HG03108 (cell line): ENCODE results near the gene PSMA3.
"Not testable (repeated sequence)": the region's sequence is repeated elsewhere in the genome, so short reads cannot be mapped to it uniquely, and the experiment has no call there.

Experiments used
- ATAC-seq: cut with Tn5 transposase; IDR thresholded peaks from one replicate; pipeline ENCODE4 v1.9.1; 2021; ENCODE audit warnings: moderate library complexity; ENCODE audit not compliant: unreplicated experiment

Gene PSMA3

DNA sequence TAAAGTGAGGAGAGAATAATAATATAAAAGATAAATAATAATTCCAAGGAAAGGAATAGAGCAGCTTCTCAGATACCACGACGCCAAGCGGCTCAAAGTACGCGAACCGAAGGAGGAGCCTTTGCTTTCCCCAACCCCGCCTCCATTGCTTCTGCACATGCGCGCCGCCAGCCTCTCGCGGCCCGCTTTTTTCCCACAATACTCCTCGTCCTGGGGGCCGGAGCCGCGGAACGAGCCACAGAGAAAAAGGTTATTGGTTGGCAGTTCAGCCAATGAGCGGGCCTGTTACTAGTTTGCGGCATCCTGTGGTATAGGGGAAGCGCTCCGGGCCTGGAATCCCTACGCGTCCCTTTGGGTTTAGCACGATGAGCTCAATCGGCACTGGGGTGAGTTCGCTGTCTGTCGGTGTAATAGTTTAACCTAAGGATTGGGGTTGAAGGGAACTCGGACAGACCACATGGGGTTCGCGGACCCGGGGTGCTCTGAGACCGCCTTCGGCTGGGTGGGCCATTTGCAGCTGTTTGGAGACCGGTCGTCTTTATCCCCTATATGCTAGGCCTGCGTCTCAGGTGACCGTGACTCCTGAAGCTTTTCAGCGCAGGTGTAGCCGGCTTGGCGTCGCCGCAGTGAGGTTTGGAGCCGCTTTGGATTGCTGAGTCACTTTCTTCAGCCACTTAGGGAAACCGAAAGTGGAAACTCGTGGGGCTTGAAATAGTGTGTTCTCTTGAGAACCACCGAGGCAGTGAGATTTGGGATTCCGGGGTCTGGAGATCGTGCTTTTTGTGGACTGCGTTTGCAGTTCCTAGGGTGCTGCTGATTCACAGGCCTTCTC is at the start of gene PSMA3:
Gene PSMA3, plus strand, starts transcription at position 288 of the 832 bp plus-strand sequence. Its CDS starts 78 bp downstream, at position 366.
- ATAC-seq = peak; percentile 91

DNA sequence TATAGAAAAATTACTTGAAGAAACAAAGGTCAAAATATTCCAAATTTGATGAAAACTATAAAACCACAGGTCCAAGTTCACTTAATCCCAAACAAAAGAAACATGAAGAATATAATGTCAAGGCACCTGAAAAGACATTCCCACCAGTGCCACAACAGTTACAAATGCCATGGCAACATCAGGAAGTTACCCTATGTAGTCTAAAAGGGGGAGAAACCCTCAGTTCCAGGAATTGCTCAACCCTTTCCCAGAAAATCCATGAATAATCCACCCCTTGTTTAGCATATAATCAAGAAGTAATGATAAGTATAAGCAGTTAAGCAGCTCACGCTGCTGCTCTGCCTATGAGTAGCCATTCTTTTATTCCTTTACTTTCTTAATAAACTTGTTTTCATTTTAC is 48.4 kb upstream of the PSMA3 start:
- no peak for ATAC-seq

DNA sequence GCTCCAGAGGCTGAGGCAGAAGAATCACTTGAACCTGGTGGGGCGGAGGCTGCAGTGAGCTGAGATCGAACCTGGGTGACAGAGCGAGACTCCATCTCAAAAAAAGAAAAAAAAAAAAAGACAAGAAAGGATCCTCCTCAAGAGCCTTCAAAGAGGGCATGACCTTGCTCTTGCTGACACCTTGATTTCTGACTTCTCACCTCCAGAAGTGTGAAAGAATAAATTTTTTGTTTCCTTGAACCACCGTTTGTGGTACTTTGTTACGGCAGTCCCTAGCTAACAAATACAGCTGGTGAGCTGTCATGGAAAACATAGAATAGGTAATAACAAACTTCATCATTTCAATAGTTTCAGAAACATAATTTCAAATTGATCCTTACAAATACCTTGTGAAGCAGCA is 46.6 kb upstream of the PSMA3 start:
- no peak for ATAC-seq

DNA sequence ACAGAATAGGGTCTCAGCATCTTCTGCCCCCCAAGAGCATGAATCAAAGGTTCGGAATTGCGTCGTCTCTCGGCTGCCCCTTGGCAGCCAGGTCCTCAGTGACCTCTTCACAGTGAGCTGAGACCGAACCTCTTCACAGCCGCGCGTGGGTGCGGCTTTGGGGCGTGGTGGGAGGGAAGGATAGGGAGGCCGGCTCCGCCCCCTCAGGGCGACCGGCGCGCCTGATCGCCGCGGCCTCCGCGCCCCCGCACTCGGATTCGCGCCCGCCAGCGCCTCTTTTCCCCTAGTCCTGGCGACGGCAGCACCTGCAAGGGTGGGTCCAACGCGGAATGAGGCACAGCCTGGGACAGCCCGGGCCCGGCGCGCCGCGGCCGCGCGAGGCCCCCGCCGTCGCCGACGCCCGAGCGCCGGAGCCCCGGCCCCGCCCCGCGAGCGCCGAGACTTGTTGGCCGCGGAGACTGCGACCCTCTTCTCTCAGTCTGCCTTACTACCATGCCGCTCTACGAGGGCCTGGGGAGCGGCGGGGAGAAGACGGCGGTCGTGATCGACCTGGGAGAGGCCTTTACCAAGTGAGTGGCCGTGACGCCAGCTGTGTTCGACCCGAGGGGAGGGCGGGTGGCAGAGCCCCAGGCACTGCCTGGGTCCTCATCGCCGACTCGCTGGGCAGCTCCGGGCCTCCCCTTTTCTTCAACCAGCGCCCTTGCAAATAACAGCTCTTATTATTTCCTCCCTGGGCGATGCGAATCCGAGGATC is 44.7 kb upstream of the PSMA3 start, which contains the start of gene ACTR10:
Gene ACTR10, plus strand, starts transcription at position 424 of the 754 bp plus-strand sequence. Its CDS starts 69 bp downstream, at position 493.
- peak; percentile 94 for ATAC-seq

DNA sequence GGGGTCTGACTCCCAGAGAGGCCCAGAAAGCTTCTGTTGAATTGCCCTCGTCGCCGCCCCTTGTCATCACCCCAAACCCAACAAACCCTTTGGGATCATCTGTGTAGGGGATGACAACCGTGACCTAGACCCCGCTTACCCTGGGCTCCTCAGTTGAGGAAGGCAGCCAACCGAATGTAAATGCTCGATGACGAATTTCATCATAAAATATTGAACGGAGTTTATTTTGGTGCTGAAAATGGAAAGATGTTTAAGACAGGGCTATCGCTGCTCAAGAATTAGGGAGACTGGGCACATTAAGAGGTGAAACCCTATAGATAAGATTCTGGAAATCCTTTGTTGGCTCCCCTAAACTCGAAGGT is 44.2 kb upstream of the PSMA3 start:
- ATAC-seq = peak; percentile 5

DNA sequence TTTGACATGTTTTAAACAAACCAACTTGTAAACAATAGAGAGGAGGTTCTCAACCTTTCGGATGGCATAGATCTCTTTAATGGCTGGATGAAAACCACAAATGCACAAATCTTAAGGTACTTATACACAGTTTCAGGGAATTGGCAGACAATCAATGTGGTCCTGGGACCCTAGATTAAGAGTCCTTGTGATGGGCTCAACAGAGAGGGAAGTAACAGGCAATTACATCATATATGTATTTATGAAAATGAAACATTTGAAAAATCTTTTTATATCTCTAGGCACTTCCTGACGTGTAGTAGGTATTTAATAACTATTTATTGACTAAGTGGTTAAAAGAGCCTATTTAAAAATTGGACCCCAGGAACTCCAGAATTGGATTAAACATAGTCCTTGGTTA is 43.8 kb upstream of the PSMA3 start:
- no peak for ATAC-seq

DNA sequence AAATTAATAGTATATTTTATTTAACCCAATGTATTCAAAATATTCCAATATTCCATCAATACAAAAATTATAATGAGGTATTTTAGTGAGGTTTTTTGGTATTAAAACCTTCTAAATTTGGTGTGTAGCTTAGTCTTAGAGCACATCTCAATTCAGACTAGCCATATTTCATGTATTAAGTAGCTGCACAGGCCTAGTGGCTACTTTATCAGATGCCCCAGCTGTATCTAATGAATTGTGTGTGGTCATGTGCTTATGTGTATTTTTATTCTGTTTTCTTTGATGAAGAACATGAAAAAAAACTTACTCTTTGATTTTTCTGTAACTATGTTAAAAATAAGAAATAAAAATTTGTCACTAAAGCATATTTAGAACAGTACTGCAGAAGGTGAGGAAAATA is 31.5 kb upstream of the PSMA3 start:
- ATAC-seq = no peak

DNA sequence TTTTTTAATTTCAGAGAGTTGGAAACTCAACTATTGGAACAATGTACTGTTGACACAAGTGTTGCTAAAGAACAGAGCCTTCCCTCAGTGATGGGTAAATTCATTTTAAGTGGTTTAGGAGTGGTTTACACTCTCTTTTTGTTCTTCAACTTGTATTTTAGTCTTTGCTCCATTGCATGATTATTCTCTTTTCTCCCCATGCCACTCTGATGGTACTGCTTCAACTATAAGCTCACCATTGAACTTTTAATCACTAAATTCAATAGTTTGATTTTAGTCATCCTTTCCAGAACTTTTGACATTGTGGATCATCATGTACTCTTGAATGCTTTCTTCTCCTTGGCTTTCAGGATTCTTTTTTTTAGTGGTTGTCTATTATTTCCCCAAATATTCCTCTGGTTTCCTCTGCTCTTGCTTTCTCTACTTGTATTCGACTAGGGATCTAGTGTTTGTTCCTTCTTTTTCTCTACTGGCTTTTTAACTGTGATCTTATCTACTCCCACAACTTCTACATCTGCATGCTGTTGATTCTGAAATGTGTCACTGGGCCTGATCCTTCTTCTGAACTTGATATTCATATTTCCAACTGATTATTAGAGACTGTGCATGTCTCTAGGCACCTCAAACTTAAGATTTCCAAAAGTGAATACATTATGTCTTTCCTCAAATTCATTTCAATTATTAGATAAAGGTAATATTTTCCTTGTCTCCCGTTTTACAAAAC is 29.3 kb upstream of the PSMA3 start:
- ATAC-seq = no peak

DNA sequence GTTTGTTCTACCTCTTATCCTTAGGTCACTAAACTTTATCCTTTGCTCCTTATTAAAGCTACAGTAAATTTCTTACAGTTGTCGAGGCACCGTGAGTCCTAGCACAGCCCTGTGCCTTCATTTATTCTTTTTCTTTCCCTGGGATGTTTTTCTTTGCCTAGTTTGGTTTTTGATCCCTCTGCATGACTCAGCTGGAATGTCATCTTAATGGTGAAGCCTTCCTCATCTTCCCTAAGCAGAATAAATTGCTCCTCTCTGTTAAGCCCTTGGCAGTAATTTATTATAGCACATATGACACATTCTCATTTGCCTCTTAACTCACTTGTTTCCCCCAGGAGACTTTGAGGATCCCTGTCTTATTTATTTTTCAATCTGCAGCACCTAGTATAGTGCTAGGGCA is 28.1 kb upstream of the PSMA3 start:
- ATAC-seq = no peak

DNA sequence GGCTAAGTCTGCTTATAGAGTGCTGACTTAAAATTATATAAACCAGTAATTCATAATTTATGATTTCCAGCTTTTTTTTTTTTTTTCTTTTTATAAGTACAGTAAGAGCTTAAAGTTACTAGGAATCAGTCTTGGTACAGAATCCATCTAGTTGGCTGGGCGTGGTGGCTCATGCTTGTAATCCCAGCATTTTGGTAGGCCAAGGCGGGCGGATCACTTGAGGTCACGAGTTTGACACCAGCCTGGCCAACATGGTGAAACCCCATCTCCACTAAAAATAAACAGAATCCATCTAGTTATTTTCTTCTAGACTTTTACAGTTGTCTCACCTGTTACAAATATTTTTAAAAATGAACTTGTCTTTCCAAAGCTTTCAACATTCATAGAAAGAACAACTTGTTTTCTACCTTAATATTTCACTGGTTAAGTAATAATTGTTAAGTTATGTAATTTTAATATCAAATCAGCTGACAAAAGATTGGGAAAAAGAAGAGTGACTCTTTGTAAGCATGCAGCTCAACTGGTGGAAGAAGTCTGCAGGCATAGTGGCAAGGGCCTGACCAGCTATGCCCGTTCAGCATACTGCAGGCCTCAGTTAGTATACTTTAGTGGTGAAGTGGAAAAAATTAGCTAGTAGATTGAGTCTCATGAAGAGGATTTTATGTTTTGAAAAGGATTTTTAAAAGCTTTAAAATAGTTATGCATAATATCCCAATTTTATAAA is 17.4 kb upstream of the PSMA3 start:
- no peak for ATAC-seq

DNA sequence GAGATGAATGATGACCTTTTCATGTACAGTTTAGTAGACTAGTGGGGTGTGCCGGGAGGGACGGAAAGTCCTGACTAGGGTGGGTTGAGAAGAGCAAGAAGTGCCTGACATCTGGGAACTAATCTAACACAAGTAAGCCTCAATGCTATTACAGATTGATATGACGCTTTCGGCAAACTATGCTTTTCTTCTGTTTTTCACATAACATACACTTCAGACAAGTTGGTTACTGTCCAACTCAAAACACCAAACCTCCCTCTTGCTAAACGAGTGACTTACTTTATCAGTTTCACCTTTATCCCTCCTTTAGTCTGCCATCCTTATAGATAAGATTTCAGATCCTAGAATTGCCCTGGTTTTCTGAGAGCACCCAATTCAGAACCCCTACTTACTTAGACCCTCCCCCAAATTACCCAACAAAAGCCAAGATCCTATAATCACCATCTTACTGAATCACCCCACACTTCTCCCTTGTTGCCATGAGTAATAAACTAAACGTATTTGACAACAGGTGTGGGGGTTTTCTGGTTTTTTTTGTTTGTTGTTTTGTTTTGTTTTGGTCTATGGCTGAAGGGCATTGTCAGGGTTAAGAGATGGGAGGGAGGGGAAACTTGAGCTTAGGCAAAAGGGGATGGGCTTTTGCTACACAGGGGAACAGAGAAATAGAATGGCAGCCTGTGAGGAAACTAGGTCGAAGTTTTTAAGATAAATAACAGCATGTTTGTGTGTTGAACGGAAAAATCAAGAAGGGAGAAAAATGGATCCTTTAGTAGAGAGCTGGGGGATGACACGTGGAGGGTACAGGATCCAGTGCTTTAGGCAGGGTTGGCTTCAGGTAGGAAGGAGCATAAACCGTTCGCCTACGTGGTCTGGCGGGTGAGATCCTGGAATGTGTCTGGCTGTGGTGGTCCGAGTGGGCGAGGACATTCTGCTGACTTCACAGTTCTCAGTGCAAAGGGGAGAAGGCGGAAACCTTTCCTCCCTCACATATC is 6.1 kb upstream of the PSMA3 start:
- ATAC-seq = no peak

DNA sequence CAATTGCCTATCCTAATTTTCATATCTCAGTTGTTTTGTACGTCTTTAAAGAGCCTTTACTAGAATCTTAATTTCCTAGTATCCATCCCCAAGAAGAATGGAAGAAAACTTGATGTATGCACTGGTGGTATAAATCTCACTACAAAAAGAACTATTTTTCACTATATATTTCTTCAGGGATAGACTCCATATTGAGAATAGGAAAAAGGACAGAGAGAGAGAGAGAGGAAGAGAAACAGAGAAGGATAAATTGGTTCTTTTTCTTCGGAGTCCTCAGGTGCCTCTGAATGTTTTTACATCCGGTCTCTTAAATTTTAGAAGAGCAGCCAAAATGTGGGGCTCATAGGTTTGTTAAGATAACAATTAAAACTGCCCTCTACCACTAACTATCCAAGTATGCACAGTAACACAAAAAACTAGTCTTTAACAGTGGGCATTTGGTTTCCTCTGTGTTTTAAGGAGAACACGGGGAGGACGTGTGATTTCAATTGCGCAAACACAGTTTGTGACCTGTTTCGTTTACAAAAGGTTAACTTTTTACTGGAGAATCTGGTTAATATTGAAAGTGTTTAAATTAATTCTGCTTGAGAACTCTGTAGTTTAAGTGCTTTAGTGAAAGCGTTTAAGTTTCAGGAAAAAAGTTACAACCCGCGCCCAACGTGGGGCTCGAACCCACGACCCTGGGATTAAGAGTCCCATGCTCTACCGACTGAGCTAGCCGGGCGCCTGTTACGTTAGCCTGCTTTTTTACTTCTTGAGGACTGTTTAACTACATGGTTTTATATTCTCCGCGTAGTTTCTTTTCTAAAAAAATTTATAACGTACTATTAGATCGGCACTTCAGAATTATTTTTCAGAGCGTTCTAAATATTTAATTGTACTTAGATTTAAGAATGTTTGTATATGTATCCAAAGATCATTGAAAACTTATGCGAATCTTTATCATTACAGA is 5.1 kb upstream of the PSMA3 start:
- ATAC-seq = no peak

DNA sequence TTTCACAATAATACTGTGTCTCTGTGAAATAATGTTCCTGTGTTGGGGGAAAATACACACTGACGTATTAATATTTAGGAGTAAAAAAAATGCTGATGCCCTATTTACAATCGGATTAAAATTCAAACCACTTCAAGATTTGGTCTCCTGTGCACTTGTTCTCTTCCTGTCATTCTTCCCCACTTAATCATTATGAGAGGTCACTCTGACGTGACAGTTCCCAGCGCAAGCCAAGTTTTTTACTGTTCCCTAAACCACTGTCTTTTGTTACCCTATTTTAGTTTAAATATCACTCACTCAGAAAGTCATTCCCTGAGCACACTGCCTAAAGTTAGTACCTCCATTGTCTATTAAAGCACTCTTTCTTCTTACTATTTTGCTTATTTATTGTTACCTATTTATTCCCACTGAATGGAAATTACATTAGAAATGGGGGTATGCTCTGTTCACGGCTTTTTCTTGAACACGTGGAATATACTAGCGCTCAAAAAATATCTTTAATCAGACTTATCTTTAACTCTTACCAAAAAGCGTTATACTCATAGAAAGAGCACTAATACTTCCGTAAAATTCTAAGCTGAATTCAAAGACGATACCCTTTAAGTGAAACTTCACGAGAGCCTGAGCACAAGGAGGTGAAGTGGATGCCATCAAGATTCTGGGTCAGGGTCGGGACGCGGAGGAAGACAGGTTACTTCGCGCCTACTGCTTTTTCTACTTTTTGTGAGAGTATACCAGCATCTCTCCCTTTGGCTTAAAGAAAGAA is 670 bp upstream of the PSMA3 start:
- peak; percentile 22 for ATAC-seq

DNA sequence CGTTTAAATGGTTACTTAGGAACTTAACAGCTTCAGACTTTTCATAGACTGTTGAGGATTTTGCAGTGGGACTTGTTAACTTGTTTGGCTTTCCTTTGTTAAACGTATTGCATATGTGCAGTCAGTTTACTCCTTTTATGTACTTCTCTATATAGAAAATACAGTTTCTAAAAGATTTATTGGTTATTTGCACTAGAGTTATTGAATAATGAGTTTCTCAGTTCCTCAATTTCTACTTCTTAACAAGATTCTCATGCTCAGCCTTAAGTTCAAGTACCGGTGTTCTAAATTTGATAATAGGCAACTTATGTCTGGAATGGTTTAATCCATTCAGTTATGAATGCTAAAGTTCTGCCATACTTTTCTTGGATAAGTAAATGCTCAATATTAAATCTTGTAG is 919 bp downstream of the PSMA3 start:
- ATAC-seq = no peak

DNA sequence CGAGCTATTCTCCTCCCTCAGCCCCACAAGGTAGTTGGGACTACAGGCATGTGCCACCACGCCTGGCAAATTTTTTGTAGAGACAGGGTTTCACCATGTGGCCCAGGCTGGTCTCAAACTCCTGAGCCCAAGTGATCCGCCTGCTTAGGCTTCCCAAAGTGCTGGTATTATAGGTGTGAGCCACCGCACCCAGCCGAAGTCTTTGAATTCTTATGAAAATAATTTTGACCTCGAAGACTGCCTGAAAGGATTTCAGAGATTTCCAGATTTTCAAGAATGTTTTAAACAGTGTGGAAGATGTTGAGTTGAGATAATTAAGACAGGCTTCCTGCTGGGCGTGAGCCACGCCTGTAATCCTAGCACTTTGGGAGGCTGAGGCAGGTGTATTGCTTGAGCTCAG is 5.0 kb downstream of the PSMA3 start:
- ATAC-seq = no peak

DNA sequence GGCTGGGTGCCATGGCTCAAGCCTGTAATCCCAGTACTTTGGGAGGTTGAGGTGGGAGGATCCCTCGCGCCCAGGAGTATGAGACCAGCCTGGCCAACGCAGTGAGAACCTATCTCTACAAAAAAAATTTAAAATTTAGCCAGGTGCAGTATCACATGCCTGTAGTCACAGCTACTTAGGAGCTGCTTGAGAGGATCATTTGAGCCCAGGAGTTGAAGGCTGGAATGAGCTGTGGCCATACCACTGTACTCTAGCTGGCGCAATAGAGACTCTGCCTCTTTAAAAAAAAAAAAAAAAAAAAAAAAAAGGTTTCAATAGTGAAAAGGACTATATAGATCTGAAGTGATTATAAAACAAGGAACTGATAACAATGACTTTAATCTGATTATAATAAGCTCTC is 13.5 kb downstream of the PSMA3 start:
- ATAC-seq = no peak

DNA sequence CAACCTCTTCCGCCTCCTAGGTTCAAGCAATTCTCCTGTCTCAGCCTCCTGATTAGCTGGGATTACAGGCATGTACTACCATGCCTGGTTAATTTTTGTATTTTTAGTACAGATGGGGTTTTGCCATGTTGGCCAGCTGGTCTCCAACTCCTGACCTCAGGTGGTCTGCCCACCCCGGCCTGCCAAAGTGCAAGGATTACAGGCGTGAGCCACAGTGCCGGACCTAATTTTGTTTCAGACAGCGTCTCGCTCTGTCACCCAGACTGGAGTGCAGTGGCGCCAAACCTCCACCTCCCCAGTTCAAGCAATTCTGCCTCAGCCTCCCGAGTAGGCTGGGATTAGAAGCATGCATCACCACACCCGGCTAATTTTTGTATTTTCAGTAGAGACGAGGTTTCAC is 17.4 kb downstream of the PSMA3 start:
- ATAC-seq = not testable (repeated sequence)

DNA sequence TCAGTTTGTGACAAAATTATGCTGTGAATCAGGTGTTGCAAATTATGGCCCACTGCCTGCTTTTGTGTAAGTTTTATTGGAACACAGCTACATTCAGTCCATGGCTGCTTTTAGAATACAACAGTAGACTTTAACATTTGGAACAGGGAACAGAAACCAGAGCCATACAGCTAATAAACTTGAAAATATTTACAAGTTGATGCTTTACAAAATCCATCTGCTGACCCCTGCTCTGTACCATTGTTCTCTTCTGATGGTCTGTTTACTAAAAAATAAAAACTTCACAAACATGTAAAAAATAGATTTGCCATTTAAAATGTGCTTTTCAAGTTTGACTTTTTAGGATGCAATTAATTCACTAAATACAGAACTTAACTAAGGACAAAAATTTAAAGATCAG is 20.8 kb downstream of the PSMA3 start:
- no peak for ATAC-seq
